Adrenal gland (tissue), 5 donors: ENCODE data around the gene CTSL.

Experiments
- POLR2A ChIP-seq, 2 donors: fragments of 450-650 bp; IDR thresholded peaks; one replicate each; pipeline ENCODE4 v1.6.1; 2017; ENCODE audit warnings: antibody characterized with exemption in 2 of 2, mild to moderate bottlenecking in 2 of 2, moderate library complexity in 1 of 2
- TF ChIP-seq, protein P1 (sequence below), 6 experiments: fragments of 450-650 bp in 4 of 6; fragments of 200-600 bp in 2 of 6; sonication (generic) in 1 of 6; IDR thresholded peaks; 1 replicate in 5 of 6; 2 replicates in 1 of 6; pipeline versions ENCODE4 v1.5.1 to v1.8.0; 2016 to 2021; ENCODE audit warnings: antibody characterized with exemption in 6 of 6, mild to moderate bottlenecking in 2 of 6, moderate library complexity in 1 of 6
- donor health status: DM: no; HTN: no; CAD: no.

GRCh38 chr9:87722393-87723088 lies 3.4 kb upstream of the CTSL start:
- TF ChIP-seq, protein P1, sequence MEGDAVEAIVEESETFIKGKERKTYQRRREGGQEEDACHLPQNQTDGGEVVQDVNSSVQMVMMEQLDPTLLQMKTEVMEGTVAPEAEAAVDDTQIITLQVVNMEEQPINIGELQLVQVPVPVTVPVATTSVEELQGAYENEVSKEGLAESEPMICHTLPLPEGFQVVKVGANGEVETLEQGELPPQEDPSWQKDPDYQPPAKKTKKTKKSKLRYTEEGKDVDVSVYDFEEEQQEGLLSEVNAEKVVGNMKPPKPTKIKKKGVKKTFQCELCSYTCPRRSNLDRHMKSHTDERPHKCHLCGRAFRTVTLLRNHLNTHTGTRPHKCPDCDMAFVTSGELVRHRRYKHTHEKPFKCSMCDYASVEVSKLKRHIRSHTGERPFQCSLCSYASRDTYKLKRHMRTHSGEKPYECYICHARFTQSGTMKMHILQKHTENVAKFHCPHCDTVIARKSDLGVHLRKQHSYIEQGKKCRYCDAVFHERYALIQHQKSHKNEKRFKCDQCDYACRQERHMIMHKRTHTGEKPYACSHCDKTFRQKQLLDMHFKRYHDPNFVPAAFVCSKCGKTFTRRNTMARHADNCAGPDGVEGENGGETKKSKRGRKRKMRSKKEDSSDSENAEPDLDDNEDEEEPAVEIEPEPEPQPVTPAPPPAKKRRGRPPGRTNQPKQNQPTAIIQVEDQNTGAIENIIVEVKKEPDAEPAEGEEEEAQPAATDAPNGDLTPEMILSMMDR (IDR thresholded peaks at IDR 0.05): no peak
- TF ChIP-seq POLR2A (IDR thresholded peaks at IDR 0.05): no peak
